Body of pancreas (tissue), 4 donors: Measurements from ENCODE around the gene LPP. TPM values are rescaled to one million over a fixed set of nuclear protein-coding genes. Genes with fewer than 3 reads are reported as not detected.
A peak's percentile ranks its signal among the peaks of the same experiment; 100 is the strongest.

Source experiments
- ATAC-seq: fragments of 150-250 bp; one replicate; pipeline ENCODE4 v1.9.1; 2016
- DNase-seq, 4 donors: peaks; one replicate each; pipeline ENCODE4 v3.0.0-alpha.2; 2019
- H3K27ac ChIP-seq, 4 donors: fragments of 200-600 bp; sonication (generic); 1 replicate in 3 of 4; 2 replicates in 1 of 4; pipeline versions ENCODE4 v1.5.1 to v1.6.1; 2016 to 2019; ENCODE audit warnings: mild to moderate bottlenecking in 1 of 4, mixed read lengths in 1 of 4, moderate library complexity in 1 of 4
- H3K27me3 ChIP-seq, 2 donors: fragments of 200-600 bp; sonication (generic); one replicate each; pipeline ENCODE4 v1.6.0; 2016; ENCODE audit warnings: mild to moderate bottlenecking in 1 of 2
- H3K36me3 ChIP-seq, 2 donors: fragments of 200-600 bp; sonication (generic); replicated peaks in 1 of 2; 2 replicates each; pipeline ENCODE4 v1.5.1; 2016; ENCODE audit warnings: low read depth in 2 of 2; ENCODE audit not compliant: insufficient read depth in 1 of 2
- H3K4me1 ChIP-seq: fragments of 200-600 bp; sonication (generic); one replicate; pipeline ENCODE4 v1.6.0; 2016
- H3K4me3 ChIP-seq, 2 donors: fragments of 200-600 bp; sonication (generic); 1 replicate in 1 of 2; 2 replicates in 1 of 2; pipeline ENCODE4 v1.5.1; 2016 to 2019
- H3K9me3 ChIP-seq, 3 donors: fragments of 200-600 bp; sonication (generic); 1 replicate in 2 of 3; 2 replicates in 1 of 3; pipeline ENCODE4 v1.5.1; 2016
- CTCF ChIP-seq, 7 experiments: fragments of 450-650 bp in 4 of 7; fragments of 200-600 bp in 3 of 7; sonication (generic) in 3 of 7; IDR thresholded peaks; one replicate each; pipeline ENCODE4 v1.5.1; 2016 to 2019; ENCODE audit warnings: antibody characterized with exemption in 7 of 7
- POLR2A ChIP-seq, 3 donors: fragments of 450-650 bp; IDR thresholded peaks; one replicate each; pipeline ENCODE4 v1.6.1; 2016; ENCODE audit warnings: antibody characterized with exemption in 3 of 3, mild to moderate bottlenecking in 2 of 3
- WGBS, 2 donors: methylation state at CpG; one replicate each; pipeline ENCODE4 v1.1.5; 2017; 5-methylcytosine and 5-hydroxymethylcytosine counted together
- intact Hi-C: fragments of 100-400 bp; cut with DNase I; formaldehyde crosslinking; loops from one replicate; pipeline ENCODE4 v1.15.1; 2023
- total RNA-seq, 2 donors: library from RNA; depleted of rRNA; stranded (reverse); fragments of >200 nt; gene quantifications; one replicate each; pipeline ENCODE4 v1.1.0, GENCODE V29; 2016

LPP gene
- total RNA-seq, 2 donors from 2014 or later: 60.6 to 65.1 TPM

- Histone ChIP-seq H3K27me3 (no peaks in the 10 kb centered on the region), H3K9me3 (no peaks in the 10 kb centered on the region), H3K4me1 (peaks cover 16% of the 10 kb centered on the region), H3K4me3 (no peak overlapping the region), H3K27ac (no peak overlapping the region), H3K36me3 (no peaks in the 10 kb centered on the region)
- intact Hi-C loops: no loop called here
- no peak for DNase-seq
- TF ChIP-seq CTCF (IDR thresholded peaks at IDR 0.05) (no peak), POLR2A (IDR thresholded peaks at IDR 0.05) (no peak)
- ATAC-seq: no peak
- 94 to 99% methylated on average over 2 of the region's 2 CpGs for WGBS, 2 donors
Measured at GRCh38 chr3:188215129-188215528, 61.2 kb downstream of the LPP start.

- no peak for TF ChIP-seq CTCF (IDR thresholded peaks at IDR 0.05)
- no peak for TF ChIP-seq POLR2A (IDR thresholded peaks at IDR 0.05)
- H3K4me3 ChIP-seq: no peak overlapping the region
- H3K9me3 ChIP-seq: no peaks in the 10 kb centered on the region
- intact Hi-C loops: no loop called here
- H3K27ac ChIP-seq: no peak overlapping the region
- DNase-seq (no peak), ATAC-seq (no peak)
- H3K27me3 ChIP-seq: no peaks in the 10 kb centered on the region
- H3K36me3 ChIP-seq: no peaks in the 10 kb centered on the region
- H3K4me1 ChIP-seq: peaks cover 34% of the 10 kb centered on the region
- 31% methylated on average over 4 of the region's 4 CpGs for WGBS, 2 donors
Measured at GRCh38 chr3:188217011-188217463, 63.1 kb downstream of the LPP start.

GRCh38 chr3:188217726-188218125 lies 63.8 kb downstream of the LPP start:
- intact Hi-C loops: no loop called here
- no peak for DNase-seq
- Histone ChIP-seq H3K27ac (no peak overlapping the region), H3K4me3 (no peak overlapping the region), H3K36me3 (no peaks in the 10 kb centered on the region), H3K4me1 (peaks cover 40% of the 10 kb centered on the region), H3K27me3 (no peaks in the 10 kb centered on the region), H3K9me3 (no peaks in the 10 kb centered on the region)
- no peak for ATAC-seq
- TF ChIP-seq CTCF (IDR thresholded peaks at IDR 0.05): no peak
- TF ChIP-seq POLR2A (IDR thresholded peaks at IDR 0.05): no peak
- WGBS, 2 donors: 77 to 84% methylated on average over 4 of the region's 4 CpGs

- no peak overlapping the region for H3K4me3 ChIP-seq
- intact Hi-C loops: no loop called here
Measured at GRCh38 chr3:188218603-188219002, 64.6 kb downstream of the LPP start.

More at GRCh38 chr3:188218603-188219002, 64.6 kb downstream of the LPP start:
- H3K27me3 ChIP-seq: no peaks in the 10 kb centered on the region
- DNase-seq (no peak), ATAC-seq (no peak)
- WGBS, 2 donors: 76 to 90% methylated on average over 1 of the region's 1 CpG
- peak overlapping the region in 2 of 4 donors; percentile 5 to 47 for H3K27ac ChIP-seq
- no peak for TF ChIP-seq POLR2A (IDR thresholded peaks at IDR 0.05)
- no peak for TF ChIP-seq CTCF (IDR thresholded peaks at IDR 0.05)
- H3K36me3 ChIP-seq: no peaks in the 10 kb centered on the region
- H3K4me1 ChIP-seq: peaks cover 46% of the 10 kb centered on the region
- H3K9me3 ChIP-seq: no peaks in the 10 kb centered on the region
